NCI-H748 (cell line): Measurements from ENCODE around the gene NRDE2.
"Not testable (repeated sequence)": the region's sequence is repeated elsewhere in the genome, so short reads cannot be mapped to it uniquely, and the experiment has no call there.

Experiments used
- DNase-seq: peaks from one replicate; lab custom pipeline; 2025; ENCODE audit not compliant: unreplicated experiment; lab: John Stamatoyannopoulos, UW

Gene NRDE2

GRCh38 chr14:90274019-90274418 lies 57.7 kb downstream of the NRDE2 start:
- no peak for DNase-seq

- no peak for DNase-seq
Observed at GRCh38 chr14:90273532-90273931, 58.2 kb downstream of the NRDE2 start.

GRCh38 chr14:90272523-90272922 lies 59.2 kb downstream of the NRDE2 start:
- no peak for DNase-seq

GRCh38 chr14:90268420-90268819 lies 63.3 kb downstream of the NRDE2 start:
- no peak for DNase-seq

- DNase-seq, result no peak
Observed at GRCh38 chr14:90266441-90267154, 65.1 kb downstream of the NRDE2 start.

- no peak for DNase-seq
Observed at GRCh38 chr14:90263748-90264449, 67.8 kb downstream of the NRDE2 start.

GRCh38 chr14:90256354-90257131 lies 75.2 kb downstream of the NRDE2 start, which contains the start of gene PSMC1:
TSS of gene PSMC1 (plus strand) at chr14:90256553. CDS start at chr14:90256598, 45 bp downstream.
- DNase-seq, result peak; percentile 96

GRCh38 chr14:90255871-90256270 lies 75.9 kb downstream of the NRDE2 start:
- DNase-seq, result no peak

GRCh38 chr14:90253826-90254225 lies 77.9 kb downstream of the NRDE2 start:
- no peak for DNase-seq

- DNase-seq, result no peak
Observed at GRCh38 chr14:90248594-90248993, 83.1 kb downstream of the NRDE2 start.

GRCh38 chr14:90247441-90247840 lies 84.3 kb downstream of the NRDE2 start:
- DNase-seq, result not testable (repeated sequence)

- DNase-seq, result no peak
Observed at GRCh38 chr14:90246936-90247335, 84.8 kb downstream of the NRDE2 start.

- DNase-seq, result no peak
Observed at GRCh38 chr14:90242444-90242843, 89.3 kb downstream of the NRDE2 start.

GRCh38 chr14:90239139-90239538 lies 92.6 kb downstream of the NRDE2 start:
- DNase-seq, result peak; percentile 17

- peak; percentile 78 for DNase-seq
Observed at GRCh38 chr14:90235179-90235976, 96.4 kb downstream of the NRDE2 start.

GRCh38 chr14:90229942-90230341 lies 101.8 kb downstream of the NRDE2 start:
- DNase-seq, result not testable (repeated sequence)

GRCh38 chr14:90228478-90228877 lies 103.3 kb downstream of the NRDE2 start:
- no peak for DNase-seq
